Breast epithelium (tissue), 3 donors: ENCODE measurements around the gene ENPP4.

Experiments used
- CTCF ChIP-seq, 3 donors: fragments of 450-650 bp; IDR thresholded peaks; one replicate each; pipeline ENCODE4 v1.5.1; 2016 to 2017; ENCODE audit warnings: antibody characterized with exemption in 3 of 3, mild to moderate bottlenecking in 3 of 3, moderate library complexity in 3 of 3
- POLR2AphosphoS5 ChIP-seq, 3 donors: sonication (generic); formaldehyde crosslinking; IDR thresholded peaks; one replicate each; pipeline ENCODE4 v1.6.1; 2017; ENCODE audit warnings: antibody characterized with exemption in 3 of 3

GRCh38 chr6:46190889-46191288 lies 61.1 kb downstream of the ENPP4 start:
- TF ChIP-seq POLR2AphosphoS5 (IDR thresholded peaks at IDR 0.05): no peak
- no peak for TF ChIP-seq CTCF (IDR thresholded peaks at IDR 0.05)
